Measurements from ENCODE around the gene PLA2G7.
"Not testable (repeated sequence)": the region's sequence is repeated elsewhere in the genome, so short reads cannot be mapped to it uniquely, and the experiment has no call there.

The PLA2G7 gene

DNA sequence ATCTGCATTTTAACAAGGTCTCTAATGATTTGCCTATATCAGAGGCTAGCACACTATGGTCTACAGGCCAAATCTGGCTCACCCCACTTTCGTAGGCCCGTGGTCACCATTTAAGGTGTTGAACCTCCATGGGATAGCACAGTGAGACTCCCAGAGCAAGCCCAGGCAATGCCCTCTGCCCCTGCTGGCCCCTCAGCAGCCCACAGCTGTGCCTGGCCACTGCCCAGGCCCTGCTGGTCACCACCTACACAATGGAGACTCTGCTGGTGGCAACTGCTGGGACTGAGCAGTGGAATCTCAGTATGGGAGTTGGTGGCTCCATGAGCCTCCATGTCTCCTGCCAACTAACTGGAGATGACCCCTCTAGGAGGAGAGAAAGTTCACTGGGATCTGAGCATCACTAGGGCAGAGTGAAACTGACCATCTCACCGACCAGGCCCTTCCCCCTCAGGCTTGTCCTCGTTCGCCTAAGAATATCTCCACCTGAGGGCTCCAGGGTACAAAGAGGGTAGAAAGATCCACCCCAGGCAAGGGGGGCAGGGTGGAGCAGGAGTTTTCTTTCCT lies 13.8 kb upstream of the PLA2G7 start:
- DNase-seq (ENCODE audit: low read depth in 1 of 2, low spot score in 1 of 2): no peak

DNA sequence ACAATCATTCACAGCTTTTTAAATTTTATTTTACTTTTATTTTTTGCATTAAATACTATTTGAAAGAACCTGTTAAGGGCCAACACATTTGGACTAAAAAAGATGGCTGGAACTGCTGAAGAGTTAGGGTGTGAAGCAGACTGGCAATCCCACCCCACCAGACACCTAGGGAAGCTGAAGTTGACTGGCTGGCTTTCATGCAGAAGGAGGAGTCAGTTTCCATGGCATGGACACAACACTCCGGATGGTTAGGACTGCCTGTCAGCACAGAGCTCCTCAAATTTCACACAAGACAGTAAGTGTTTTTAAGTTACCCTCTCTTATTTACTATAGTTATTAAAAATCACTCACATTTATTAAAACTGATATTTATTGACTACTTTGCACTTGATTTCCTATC lies 11.5 kb upstream of the PLA2G7 start, which contains the start of gene ANKRD66:
Gene ANKRD66, plus strand, starts transcription at position 238 of the 400 bp plus-strand sequence. CDS start 5,016 bp downstream, outside the sequence.
- DNase-seq (ENCODE audit: low read depth in 1 of 2, low spot score in 1 of 2): no peak

DNA sequence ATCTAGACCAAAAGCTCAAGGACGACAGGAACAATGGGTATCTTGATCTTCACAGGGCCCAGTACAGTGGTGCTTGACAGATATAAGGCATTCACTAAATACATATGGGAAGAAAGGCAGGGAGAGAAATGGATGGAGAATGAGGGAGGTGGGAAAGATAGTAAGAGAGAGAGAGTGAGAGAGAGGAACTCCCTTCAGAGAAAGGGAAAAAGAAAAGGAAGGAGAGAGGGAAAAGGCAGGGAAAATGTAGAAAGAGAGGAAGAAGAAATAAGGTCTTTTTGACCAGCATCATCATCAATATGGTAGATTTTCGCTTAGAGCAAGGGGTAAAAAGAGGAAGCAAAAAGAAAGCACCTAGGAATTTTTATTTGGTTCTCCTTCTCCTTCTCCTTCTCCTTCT lies 10.8 kb upstream of the PLA2G7 start:
- DNase-seq (ENCODE audit: low read depth in 1 of 2, low spot score in 1 of 2): no peak

- DNase-seq (ENCODE audit: low read depth in 1 of 2, low spot score in 1 of 2): not testable (repeated sequence)
These were observed 9.1 kb upstream of the PLA2G7 start for GRCh38 chr6:46744159-46744725.

GRCh38 chr6:46743425-46744158 lies 8.4 kb upstream of the PLA2G7 start:
- no peak for DNase-seq (ENCODE audit: low read depth in 1 of 2, low spot score in 1 of 2)

DNA sequence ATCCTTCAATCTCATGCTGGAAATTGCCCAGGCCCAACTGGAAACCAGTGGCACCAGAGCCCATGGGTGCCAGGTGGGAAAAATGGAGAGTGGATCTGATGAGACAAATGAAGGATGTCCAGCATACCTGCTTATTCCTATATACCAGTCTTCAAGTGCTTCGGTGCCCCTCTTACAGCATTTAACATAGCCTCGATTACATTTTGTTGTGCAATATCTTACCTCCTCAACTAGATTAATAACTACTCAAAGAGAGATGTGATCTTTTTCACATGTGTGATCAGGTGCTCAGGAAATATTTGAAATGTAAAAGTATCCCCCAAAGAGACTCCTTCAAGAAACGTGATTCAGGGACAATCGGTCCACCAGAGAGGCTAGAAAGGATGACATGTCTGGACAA lies 6.7 kb upstream of the PLA2G7 start:
- no peak for DNase-seq (ENCODE audit: low read depth in 1 of 2, low spot score in 1 of 2)

- DNase-seq (ENCODE audit: low read depth in 1 of 2, low spot score in 1 of 2): no peak
These were observed 6.3 kb upstream of the PLA2G7 start for GRCh38 chr6:46741482-46741881.

- no peak for DNase-seq (ENCODE audit: low read depth in 1 of 2, low spot score in 1 of 2)
These were observed 1.7 kb upstream of the PLA2G7 start for GRCh38 chr6:46736906-46737305.

GRCh38 chr6:46735720-46736031 lies 501 bp upstream of the PLA2G7 start:
- no peak for DNase-seq (ENCODE audit: low read depth in 1 of 2, low spot score in 1 of 2)

DNA sequence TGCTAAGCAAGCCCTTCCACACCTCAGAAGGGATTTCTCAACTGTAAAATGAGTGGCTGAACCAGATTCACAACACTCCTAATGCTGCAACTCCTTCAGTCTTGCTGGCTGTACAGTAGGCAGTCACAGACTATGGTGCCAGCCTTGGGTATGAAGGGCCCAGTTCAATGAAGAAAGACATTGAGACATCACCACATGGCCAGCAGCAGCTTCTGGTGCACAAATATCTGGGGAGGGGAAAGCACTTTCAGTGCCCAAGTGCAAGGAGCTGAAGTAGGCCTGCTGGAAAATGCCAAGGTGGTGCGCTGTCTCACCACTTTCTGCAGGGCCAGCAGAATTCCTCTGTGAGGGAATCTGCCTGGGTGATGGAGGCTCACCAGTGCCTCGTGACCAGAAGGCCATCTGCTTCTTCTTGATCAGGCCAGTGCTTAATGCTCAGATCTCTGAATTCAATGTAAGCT lies 1.8 kb downstream of the PLA2G7 start:
- no peak for DNase-seq (ENCODE audit: low read depth in 1 of 2, low spot score in 1 of 2)

GRCh38 chr6:46730921-46731461 lies 4.2 kb downstream of the PLA2G7 start:
- DNase-seq (ENCODE audit: low read depth in 1 of 2, low spot score in 1 of 2): no peak

DNA sequence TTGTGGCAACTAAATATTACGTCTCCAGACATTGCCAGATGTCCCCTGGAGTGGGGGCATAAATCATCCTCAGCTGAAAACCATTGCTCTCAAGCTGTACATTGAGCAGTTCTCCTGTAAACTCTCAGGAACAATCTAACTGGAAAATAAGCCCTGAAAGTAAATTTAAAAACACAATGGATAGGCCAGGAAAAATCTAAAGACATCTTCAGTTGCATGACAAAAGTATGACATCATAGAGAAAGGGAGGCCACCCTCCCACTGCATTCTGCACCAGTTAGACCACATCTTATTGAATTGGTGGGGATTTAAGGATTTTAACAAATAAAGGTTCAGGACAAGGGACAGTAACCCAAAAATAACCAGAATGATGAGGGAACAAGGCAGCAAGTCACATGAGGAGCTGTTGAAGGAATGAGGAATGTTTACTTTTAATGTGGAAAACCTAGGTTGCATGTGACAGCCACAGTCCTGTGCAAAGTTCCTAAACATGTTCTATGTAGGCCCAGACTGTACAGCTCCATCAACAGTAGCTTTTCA lies 5.3 kb downstream of the PLA2G7 start:
- no peak for DNase-seq (ENCODE audit: low read depth in 1 of 2, low spot score in 1 of 2)

DNA sequence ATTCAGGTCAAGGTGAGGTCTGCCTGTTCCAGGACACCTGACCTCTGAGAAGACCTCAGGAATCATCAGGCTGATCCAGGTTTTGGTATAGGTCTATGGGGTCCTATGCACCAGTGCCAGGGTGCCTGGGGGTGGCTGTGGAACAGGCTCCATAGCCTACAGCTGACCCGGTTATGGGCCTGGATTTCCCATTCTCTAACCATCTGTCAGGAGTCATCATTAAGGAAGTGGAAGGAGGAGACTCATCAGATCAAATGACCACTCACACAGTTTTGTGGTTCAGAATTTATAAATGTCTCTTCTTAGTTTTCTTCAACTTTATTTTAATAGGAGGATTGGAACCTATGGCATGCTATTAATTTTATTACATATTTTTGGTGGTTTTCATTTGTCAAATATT lies 14.8 kb downstream of the PLA2G7 start:
- no peak for DNase-seq (ENCODE audit: low read depth in 1 of 2, low spot score in 1 of 2)

DNA sequence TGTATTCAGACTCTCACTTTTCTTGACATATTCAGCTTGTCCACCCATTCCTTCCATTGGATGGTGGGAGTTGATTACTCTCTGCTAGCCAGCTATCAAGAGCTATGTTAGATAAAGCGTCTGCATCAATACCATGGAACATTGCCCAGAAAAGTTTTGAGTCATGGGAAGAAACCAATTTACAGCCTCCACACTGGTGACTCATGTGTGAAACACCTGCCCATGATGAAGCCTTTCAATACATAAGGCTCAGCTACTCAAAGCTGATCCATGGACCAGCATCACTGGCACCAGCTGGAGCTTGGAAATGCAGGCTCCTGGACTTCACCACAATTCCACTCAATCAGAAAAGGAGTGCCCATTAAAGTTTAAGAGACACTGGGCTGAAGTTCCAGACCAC lies 16.1 kb downstream of the PLA2G7 start:
- no peak for DNase-seq (ENCODE audit: low read depth in 1 of 2, low spot score in 1 of 2)

DNA sequence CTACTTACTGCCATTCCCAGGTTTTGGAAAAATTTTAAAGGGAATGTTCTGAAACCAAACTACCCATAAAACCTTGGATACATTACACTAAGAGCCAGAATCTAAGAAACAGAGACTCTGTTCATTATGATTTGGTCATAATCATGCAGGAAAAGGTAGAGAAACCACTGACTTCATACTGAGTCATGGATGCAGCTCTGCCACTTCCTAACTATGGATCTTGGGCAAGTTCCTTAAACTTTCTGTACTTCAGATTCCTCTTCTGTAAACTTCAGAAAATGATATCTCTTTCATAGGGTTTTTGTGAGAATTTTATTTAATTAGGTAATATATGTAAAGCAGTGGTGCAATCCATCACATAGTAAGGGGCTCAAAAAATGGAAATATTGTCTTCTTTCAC lies 20.0 kb downstream of the PLA2G7 start:
- no peak for DNase-seq (ENCODE audit: low read depth in 1 of 2, low spot score in 1 of 2)

DNA sequence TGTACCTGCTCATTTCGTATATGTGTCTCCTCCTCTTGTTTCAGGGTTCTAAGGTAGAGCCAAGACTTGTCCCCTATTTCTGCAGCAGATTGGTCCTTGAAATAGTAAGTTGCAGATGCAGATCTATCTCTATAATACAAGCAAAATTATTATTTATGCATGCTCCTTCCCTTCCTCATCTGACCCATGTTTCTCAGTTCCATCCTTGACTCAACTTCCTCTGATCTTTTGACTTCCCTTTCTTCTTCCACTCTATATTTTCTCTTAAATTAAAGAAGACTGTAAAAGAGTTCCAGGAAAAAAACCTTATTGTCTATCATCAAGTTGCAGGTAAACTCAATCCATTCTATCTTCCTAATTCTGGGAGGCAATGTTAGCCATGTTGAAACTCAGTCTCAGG lies 23.7 kb downstream of the PLA2G7 start:
- DNase-seq (ENCODE audit: low read depth in 1 of 2, low spot score in 1 of 2): no peak

DNA sequence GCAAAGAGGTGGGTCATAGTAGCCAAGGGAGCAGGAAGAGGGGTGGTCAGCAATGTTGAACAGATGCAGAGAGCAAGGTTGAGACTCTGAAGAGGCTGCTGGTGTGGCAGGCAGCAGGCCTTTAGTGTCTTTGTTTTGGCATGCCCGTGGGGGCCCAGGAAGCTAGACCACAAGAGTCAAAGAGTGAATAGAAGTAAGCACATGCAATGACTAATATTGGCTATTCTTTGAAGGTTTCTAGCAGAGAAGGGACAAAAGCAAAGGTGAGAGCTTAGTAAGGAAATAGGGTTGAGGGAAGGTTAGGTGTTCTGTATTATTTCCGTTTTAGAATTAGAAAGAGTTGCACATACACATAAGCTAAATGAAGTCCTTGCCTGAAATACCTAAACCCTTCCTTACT lies 28.7 kb downstream of the PLA2G7 start:
- no peak for DNase-seq (ENCODE audit: low read depth in 1 of 2, low spot score in 1 of 2)

DNA sequence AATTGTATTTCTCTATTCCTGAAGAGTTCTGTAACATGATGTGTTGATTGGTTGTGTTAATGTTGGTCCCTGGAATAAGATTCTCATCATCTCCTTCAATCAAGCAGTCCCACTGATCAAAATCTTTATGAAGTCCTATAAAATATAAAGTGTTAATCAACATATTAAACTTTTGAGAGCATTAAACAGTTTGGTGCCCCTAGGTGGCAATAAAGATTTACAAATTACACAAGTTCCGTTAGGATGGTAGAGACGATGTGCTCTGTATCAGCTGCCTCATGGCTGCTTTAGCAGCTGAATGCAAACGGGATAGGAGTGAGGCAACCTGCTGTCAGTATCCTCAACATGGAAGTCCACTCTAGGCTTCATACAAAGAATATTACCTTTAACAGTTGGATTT lies 30.6 kb downstream of the PLA2G7 start:
- no peak for DNase-seq (ENCODE audit: low read depth in 1 of 2, low spot score in 1 of 2)

DNA sequence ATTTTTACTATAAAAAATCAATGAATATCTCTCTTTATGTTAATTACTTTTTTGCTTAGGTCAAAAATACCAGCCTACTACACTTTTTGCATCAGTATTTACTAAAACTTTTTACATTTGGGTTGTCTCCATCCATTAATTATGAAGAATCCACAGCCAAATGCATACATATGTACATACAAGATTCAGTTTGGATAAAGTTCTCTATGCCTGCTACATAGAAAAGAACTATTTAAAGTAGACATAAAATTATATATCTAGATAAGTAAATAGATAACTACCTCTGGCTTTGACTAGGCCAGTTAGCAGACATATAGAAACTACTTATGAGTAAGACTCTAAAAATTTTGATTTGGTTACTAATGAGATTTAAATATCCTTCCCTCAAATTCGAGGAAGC lies 35.2 kb downstream of the PLA2G7 start:
- DNase-seq (ENCODE audit: low read depth in 1 of 2, low spot score in 1 of 2): no peak

- no peak for DNase-seq (ENCODE audit: low read depth in 1 of 2, low spot score in 1 of 2)
These were observed 44.2 kb downstream of the PLA2G7 start for GRCh38 chr6:46690911-46691451.

DNA sequence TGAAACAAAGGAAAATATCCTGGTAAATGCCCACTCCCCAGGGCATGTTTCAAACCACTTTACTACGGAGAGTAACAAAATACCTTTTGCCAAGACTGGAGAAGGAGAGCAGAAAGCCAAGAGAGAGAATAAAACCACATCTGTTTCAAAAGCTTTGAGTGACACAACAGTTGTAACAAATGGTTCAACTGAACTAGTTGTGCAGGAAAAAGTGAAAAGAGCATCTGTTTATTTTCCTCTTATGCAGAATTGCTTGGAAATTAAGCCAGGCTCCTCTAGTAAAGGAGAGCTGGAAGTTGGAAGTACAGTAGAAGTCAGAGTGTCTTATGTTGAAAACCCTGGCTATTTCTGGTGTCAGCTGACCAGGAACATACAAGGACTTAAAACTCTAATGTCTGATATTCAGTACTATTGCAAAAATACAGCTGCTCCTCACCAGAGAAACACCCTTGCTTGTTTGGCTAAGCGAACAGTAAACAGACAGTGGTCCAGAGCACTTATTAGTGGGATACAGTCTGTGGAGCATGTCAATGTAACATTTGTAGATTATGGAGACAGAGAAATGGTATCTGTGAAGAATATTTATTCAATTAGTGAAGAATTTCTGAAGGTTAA lies 44.9 kb downstream of the PLA2G7 start:
- no peak for DNase-seq (ENCODE audit: low read depth in 1 of 2, low spot score in 1 of 2)

DNA sequence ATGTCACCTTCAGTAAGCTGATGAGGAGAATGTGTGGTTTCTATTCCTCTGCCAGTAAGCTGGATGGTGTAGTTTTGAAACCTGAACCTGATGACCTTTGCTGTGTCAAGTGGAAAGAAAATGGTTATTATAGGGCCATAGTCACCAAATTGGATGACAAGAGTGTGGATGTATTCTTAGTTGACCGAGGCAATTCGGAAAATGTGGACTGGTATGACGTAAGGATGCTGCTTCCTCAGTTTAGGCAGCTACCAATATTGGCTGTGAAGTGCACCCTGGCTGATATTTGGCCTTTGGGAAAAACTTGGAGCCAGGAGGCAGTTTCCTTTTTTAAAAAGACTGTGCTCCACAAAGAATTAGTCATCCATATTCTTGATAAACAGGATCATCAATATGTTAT lies 45.5 kb downstream of the PLA2G7 start:
- DNase-seq (ENCODE audit: low read depth in 1 of 2, low spot score in 1 of 2): no peak
